ENCODE data around the gene ZFAND2B. TPM values are rescaled to one million over a fixed set of nuclear protein-coding genes. Genes with fewer than 3 reads are reported as not detected.

The ZFAND2B gene
- total and polyA plus RNA-seq, 2 donors (not counting 1 experiment from before 2014, with no cell fraction given): 55.2 to 115 TPM

DNA sequence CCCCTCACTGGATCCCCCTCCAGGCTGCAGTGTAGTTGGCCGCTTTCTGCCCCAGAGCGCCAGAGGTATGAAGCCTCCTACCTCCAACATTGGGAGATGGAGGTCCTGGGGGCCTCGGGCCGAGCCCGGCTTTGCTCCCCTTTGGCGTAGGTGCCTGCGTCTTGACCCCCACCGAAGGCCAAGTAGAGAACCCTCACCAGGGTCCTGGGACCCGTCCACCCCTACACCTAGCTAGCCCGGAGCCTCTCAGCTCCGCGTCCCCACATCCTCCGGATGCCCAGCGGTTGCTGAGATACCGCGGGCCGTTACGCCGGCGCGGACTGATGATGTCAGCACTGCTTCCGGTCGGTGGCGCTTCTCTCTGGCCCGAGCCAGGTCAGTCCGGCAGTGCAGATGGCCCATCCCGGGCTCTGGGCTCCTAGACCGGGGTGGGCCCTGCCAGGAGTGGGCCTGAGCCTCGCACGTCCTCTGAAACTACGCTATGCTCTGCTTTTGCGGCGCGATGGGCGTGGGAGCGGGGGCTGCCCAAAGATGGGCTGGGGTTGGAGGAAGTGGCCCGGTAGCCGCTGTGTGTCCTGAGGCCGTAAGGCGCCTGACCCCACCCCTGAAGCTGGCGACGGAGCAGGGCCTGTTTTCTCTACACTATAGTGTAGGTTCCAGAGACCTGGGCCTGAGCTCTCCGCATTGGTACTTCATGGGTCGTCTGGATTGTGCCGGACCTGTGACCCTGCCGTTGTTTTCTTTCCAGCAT, 38.7 kb downstream of the ZFAND2B start, which contains the start of the genes GLB1L and STK16:
TSS of gene GLB1L (minus strand) at position 297 of the 751 bp plus-strand sequence. CDS start 1,871 bp downstream, outside the sequence.
TSS of gene STK16 (plus strand) at position 332 of the 751 bp plus-strand sequence. CDS start 521 bp downstream, outside the sequence.
- intact Hi-C loops (cut with micrococcal nuclease): loop anchor here (1.0 to 2.0 kb wide), 6 partner anchors 8 to 85 kb away; partner anchors contain the start of genes ANKZF1, ATG9A, CNPPD1 and DNAJB2
- no peak for TF ChIP-seq CTCF (IDR thresholded peaks at IDR 0.05)
- no peak for TF ChIP-seq EZH2 (IDR thresholded peaks at IDR 0.05; ENCODE audit: borderline replicate concordance, insufficient read depth, low read depth, low read length, poor library complexity, severe bottlenecking)

More for the DNA sequence above, 38.7 kb downstream of the ZFAND2B start, which contains the start of the genes GLB1L and STK16:
- no peaks in the 10 kb centered on the region for H4K20me1 ChIP-seq (ENCODE audit: control insufficient read depth, insufficient read depth, low read length, poor library complexity, severe bottlenecking)
- H3K9me3 ChIP-seq (ENCODE audit: control extremely low read depth in 1 of 3, control insufficient read depth in 2 of 3, insufficient read depth in 1 of 3, low read length in 2 of 3): no peaks in the 10 kb centered on the region
- no peaks in the 10 kb centered on the region for H3K9me3 Mint-ChIP-seq (ENCODE audit: insufficient read depth)
- H3K27ac Mint-ChIP-seq: peak within 1 kb of the TSS; percentile 96
- H3K79me2 ChIP-seq (ENCODE audit: control insufficient read depth, insufficient read depth, low read length): peaks cover 51% of the 10 kb centered on the region
- ChIA-PET CTCF (interaction anchor here (0.7 to 3.0 kb wide), 16 partner anchors 9 to 143 kb away, joined by 3 to 25 read pairs (median 4); partner anchors contain the start of genes ANKZF1, ATG9A, DNAJB2 and TUBA4A), POLR2A (interaction anchor here (0.7 to 2.7 kb wide), 9 partner anchors 9 to 142 kb away, joined by 3 to 49 read pairs (median 9); partner anchors contain the start of genes ABCB6, ANKZF1, ATG9A and CNPPD1)
- H3K4me3 ChIP-seq (ENCODE audit: control extremely low read depth in 1 of 5, extremely low read depth in 1 of 5, insufficient read depth in 1 of 5, low read depth in 2 of 5, low read length in 4 of 5): peak within 1 kb of the TSS; percentile 50 to 98 (median 94)
- peaks cover 62% of the 10 kb centered on the region for H3K4me1 Mint-ChIP-seq
- H3K4me2 ChIP-seq (replicated peaks; ENCODE audit: low read depth, low read length, poor library complexity, severe bottlenecking): peak within 1 kb of the TSS; percentile 93
- peak within 1 kb of the TSS; percentile 96 for H3K9ac ChIP-seq (ENCODE audit: low read length)
- peak within 1 kb of the TSS; percentile 87 to 92 for H3K27ac ChIP-seq (ENCODE audit: low read length in 2 of 2)
- ATAC-seq (ENCODE audit: low read depth) (peak; percentile 67), DNase-seq (peak; percentile 93)
- H3K27me3 Mint-ChIP-seq: no peaks in the 10 kb centered on the region
- no peaks in the 10 kb centered on the region for H3K27me3 ChIP-seq (replicated peaks in 1 of 4; ENCODE audit: control extremely low read depth in 1 of 4, control insufficient read depth in 3 of 4, insufficient read depth in 4 of 4, low read length in 3 of 4)
- H3K4me1 ChIP-seq (ENCODE audit: control insufficient read depth in 2 of 2, insufficient read depth in 2 of 2, low read length in 2 of 2): peaks cover 52 to 58% of the 10 kb centered on the region in 2 donors
- H3K36me3 ChIP-seq (replicated peaks in 1 of 2; ENCODE audit: control extremely low read depth in 1 of 2, control insufficient read depth in 1 of 2, extremely low read depth in 1 of 2, insufficient read depth in 2 of 2, low read length in 1 of 2): peaks cover 0 to 21% of the 10 kb centered on the region in 2 experiments
- H2AFZ ChIP-seq (ENCODE audit: insufficient read depth, low read depth, low read length, poor library complexity, severe bottlenecking): peak within 1 kb of the TSS; percentile 96
- 2% methylated on average over 46 of the region's 46 CpGs for WGBS (ENCODE audit: insufficient coverage)
- H3K4me3 Mint-ChIP-seq: peak within 1 kb of the TSS; percentile 92

Data from B cell (primary cell).